COLO668 (cell line): ENCODE results near the gene MAML2.

Source experiments
- DNase-seq: peaks from one replicate; lab custom pipeline; 2025; ENCODE audit not compliant: unreplicated experiment; lab: John Stamatoyannopoulos, UW

The MAML2 gene

GRCh38 chr11:96318850-96319249, 24.1 kb downstream of the MAML2 start:
- no peak for DNase-seq

- DNase-seq, result no peak
Measured at GRCh38 chr11:96318399-96318798, 24.6 kb downstream of the MAML2 start.

GRCh38 chr11:96317985-96318384, 25.0 kb downstream of the MAML2 start:
- DNase-seq, result no peak

- DNase-seq, result no peak
Measured at GRCh38 chr11:96317571-96317970, 25.4 kb downstream of the MAML2 start.

GRCh38 chr11:96316869-96317268, 26.1 kb downstream of the MAML2 start:
- no peak for DNase-seq

GRCh38 chr11:96315476-96315875, 27.5 kb downstream of the MAML2 start:
- no peak for DNase-seq

GRCh38 chr11:96314326-96315020, 28.5 kb downstream of the MAML2 start:
- no peak for DNase-seq

- DNase-seq, result no peak
Measured at GRCh38 chr11:96313163-96313562, 29.8 kb downstream of the MAML2 start.

- DNase-seq, result no peak
Measured at GRCh38 chr11:96311120-96311568, 31.9 kb downstream of the MAML2 start.

- no peak for DNase-seq
Measured at GRCh38 chr11:96310236-96310635, 32.8 kb downstream of the MAML2 start.

- no peak for DNase-seq
Measured at GRCh38 chr11:96309643-96310017, 33.4 kb downstream of the MAML2 start.

- DNase-seq, result no peak
Measured at GRCh38 chr11:96309016-96309642, 33.9 kb downstream of the MAML2 start.

GRCh38 chr11:96307776-96308140, 35.2 kb downstream of the MAML2 start:
- no peak for DNase-seq

GRCh38 chr11:96306933-96307775, 35.8 kb downstream of the MAML2 start:
- peak; percentile 40 for DNase-seq

- no peak for DNase-seq
Measured at GRCh38 chr11:96306600-96306932, 36.4 kb downstream of the MAML2 start.

GRCh38 chr11:96306071-96306470, 36.9 kb downstream of the MAML2 start:
- no peak for DNase-seq

GRCh38 chr11:96303980-96304379, 39.0 kb downstream of the MAML2 start:
- DNase-seq, result no peak

GRCh38 chr11:96303064-96303463, 39.9 kb downstream of the MAML2 start:
- no peak for DNase-seq

GRCh38 chr11:96301818-96302217, 41.2 kb downstream of the MAML2 start:
- DNase-seq, result no peak

- DNase-seq, result no peak
Measured at GRCh38 chr11:96299155-96299888, 43.7 kb downstream of the MAML2 start.

- no peak for DNase-seq
Measured at GRCh38 chr11:96295369-96295768, 47.6 kb downstream of the MAML2 start.
